Measurements from ENCODE around the gene GIGYF2. TPM values are rescaled to one million over a fixed set of nuclear protein-coding genes. Genes with fewer than 3 reads are reported as not detected.

GIGYF2 gene
- total RNA-seq, 1 experiment from 2014 or later = 60.6 TPM

- H3K4me1 ChIP-seq (ENCODE audit: control insufficient read depth in 1 of 2, insufficient read depth in 2 of 2, low read length in 2 of 2) = peaks cover 0 to 5% of the 10 kb centered on the region in 2 experiments; a peak in 1 of 4 replicates
- no peaks in the 10 kb centered on the region for H3K9me2 ChIP-seq (ENCODE audit: insufficient read depth)
- H3K4me3 ChIP-seq (replicated peaks in 1 of 2; ENCODE audit: low read depth in 1 of 2, low read length in 2 of 2) = no peak overlapping the region
- H3K36me3 ChIP-seq (ENCODE audit: control insufficient read depth in 1 of 2, insufficient read depth in 2 of 2, low read length in 2 of 2) = peaks cover 2 to 8% of the 10 kb centered on the region in 2 experiments; a peak in 1 of 4 replicates
- no peak overlapping the region for H3K9ac ChIP-seq (ENCODE audit: low read length)
- H3K9me3 ChIP-seq (ENCODE audit: control insufficient read depth in 1 of 2, insufficient read depth in 1 of 2, low read depth in 1 of 2, low read length in 2 of 2) = no peaks in the 10 kb centered on the region
- no peak overlapping the region for H3K4me2 ChIP-seq (ENCODE audit: low read length)
- POLR2A ChIA-PET = no interaction called here
- no TSS peak for BruUV-seq (replicated peaks)
- no peaks in the 10 kb centered on the region for H3K79me2 ChIP-seq (ENCODE audit: insufficient read depth, low read length)
- H2AFZ ChIP-seq (ENCODE audit: low read depth, low read length, poor library complexity, severe bottlenecking) = no peak overlapping the region
- RAD21 ChIA-PET (ENCODE audit: low non-redundant PET in 1 of 2, low total read pairs in 2 of 2, uncharacterized antibody in 2 of 2, unreplicated experiment in 2 of 2) = no interaction called here
- DNase-seq (ENCODE audit: low read depth, low spot score) = no peak
- TF ChIP-seq ELF1 (IDR thresholded peaks at IDR 0.05; ENCODE audit: borderline replicate concordance, low read depth) (no peak), CEBPB (IDR thresholded peaks at IDR 0.05; ENCODE audit: low read depth) (no peak), ATF3 (IDR thresholded peaks at IDR 0.05) (no peak), POLR2AphosphoS5 (IDR thresholded peaks at IDR 0.05; ENCODE audit: low read depth, low read length) (no peak), EGR1 (IDR thresholded peaks at IDR 0.05; ENCODE audit: low read depth) (no peak)
- no peak for ATAC-seq
- no peak overlapping the region for H3K27ac ChIP-seq (ENCODE audit: low read depth, low read length)
- H4K20me1 ChIP-seq (ENCODE audit: insufficient read depth) = no peaks in the 10 kb centered on the region; the same call in 1 of the 2 replicates
- H3K27me3 ChIP-seq (ENCODE audit: insufficient read depth, low read length) = no peaks in the 10 kb centered on the region
- intact Hi-C loops (cut with micrococcal nuclease) = no loop called here
- CTCF ChIA-PET = no interaction called here
Measured at GRCh38 chr2:232865165-232865564, 168.0 kb downstream of the GIGYF2 start.

- H3K36me3 ChIP-seq (ENCODE audit: control insufficient read depth in 1 of 2, insufficient read depth in 2 of 2, low read length in 2 of 2) = peaks cover 4 to 5% of the 10 kb centered on the region in 2 experiments; a peak in 1 of 4 replicates
Measured at GRCh38 chr2:232866104-232866503, 169.0 kb downstream of the GIGYF2 start.

More at GRCh38 chr2:232866104-232866503, 169.0 kb downstream of the GIGYF2 start:
- intact Hi-C loops (cut with micrococcal nuclease) = no loop called here
- ATAC-seq = no peak
- no TSS peak for BruUV-seq (replicated peaks)
- H3K9me3 ChIP-seq (ENCODE audit: control insufficient read depth in 1 of 2, insufficient read depth in 1 of 2, low read depth in 1 of 2, low read length in 2 of 2) = no peaks in the 10 kb centered on the region
- H3K9ac ChIP-seq (ENCODE audit: low read length) = no peak overlapping the region
- H3K4me3 ChIP-seq (replicated peaks in 1 of 2; ENCODE audit: low read depth in 1 of 2, low read length in 2 of 2) = no peak overlapping the region
- H3K27me3 ChIP-seq (ENCODE audit: insufficient read depth, low read length) = no peaks in the 10 kb centered on the region
- H2AFZ ChIP-seq (ENCODE audit: low read depth, low read length, poor library complexity, severe bottlenecking) = no peak overlapping the region
- RAD21 ChIA-PET (ENCODE audit: low non-redundant PET in 1 of 2, low total read pairs in 2 of 2, uncharacterized antibody in 2 of 2, unreplicated experiment in 2 of 2) = no interaction called here
- no peaks in the 10 kb centered on the region; the same call in 1 of the 2 replicates for H4K20me1 ChIP-seq (ENCODE audit: insufficient read depth)
- H3K4me1 ChIP-seq (ENCODE audit: control insufficient read depth in 1 of 2, insufficient read depth in 2 of 2, low read length in 2 of 2) = no peaks in the 10 kb centered on the region
- POLR2A ChIA-PET = no interaction called here
- TF ChIP-seq MAX (IDR thresholded peaks at IDR 0.05) = no peak
- no peak for TF ChIP-seq EGR1 (IDR thresholded peaks at IDR 0.05; ENCODE audit: low read depth)
- no peak for TF ChIP-seq ZNF274 (IDR thresholded peaks at IDR 0.05; ENCODE audit: low read depth, low read length)
- no peak for TF ChIP-seq ELF1 (IDR thresholded peaks at IDR 0.05; ENCODE audit: borderline replicate concordance, low read depth)
- TF ChIP-seq TCF7L2 (IDR thresholded peaks at IDR 0.05; ENCODE audit: borderline replicate concordance, extremely low read depth, insufficient read depth, insufficient read length) = no peak
- TF ChIP-seq CBX3 (IDR thresholded peaks at IDR 0.05; ENCODE audit: low read depth) = no peak
- no peak for TF ChIP-seq JUND (IDR thresholded peaks at IDR 0.05)
- no peak for TF ChIP-seq SIN3A (IDR thresholded peaks at IDR 0.05; ENCODE audit: low read depth)
- no peaks in the 10 kb centered on the region for H3K9me2 ChIP-seq (ENCODE audit: insufficient read depth)
- CTCF ChIA-PET = no interaction called here
- H3K4me2 ChIP-seq (ENCODE audit: low read length) = no peak overlapping the region
- H3K79me2 ChIP-seq (ENCODE audit: insufficient read depth, low read length) = no peaks in the 10 kb centered on the region
- H3K27ac ChIP-seq (ENCODE audit: low read depth, low read length) = no peak overlapping the region
- DNase-seq (ENCODE audit: low read depth, low spot score) = no peak

Data from HCT116 (cell line).